Type B pancreatic cell (in vitro differentiated cells): ENCODE measurements around the gene KBTBD4. TPM values are rescaled to one million over a fixed set of nuclear protein-coding genes. Genes with fewer than 3 reads are reported as not detected.

Source experiments
- DNase-seq: peaks from one replicate; pipeline ENCODE4 v3.0.0; 2021; ENCODE audit warnings: mixed read lengths; ENCODE audit not compliant: unreplicated experiment; ENCODE audit errors: extremely low spot score
- H3K27ac Mint-ChIP-seq: 2 replicates; pipeline ENCODE4 v1.8.0; 2021; ENCODE audit warnings: mild to moderate bottlenecking, mixed read lengths
- H3K27me3 Mint-ChIP-seq: 2 replicates; pipeline ENCODE4 v1.8.0; 2021; ENCODE audit warnings: mixed read lengths
- H3K36me3 Mint-ChIP-seq: 2 replicates; pipeline ENCODE4 v1.8.0; 2021; ENCODE audit warnings: mixed read lengths
- H3K4me1 Mint-ChIP-seq: one replicate; pipeline ENCODE4 v1.8.0; 2021; ENCODE audit warnings: mixed read lengths; ENCODE audit not compliant: unreplicated experiment
- H3K4me3 Mint-ChIP-seq: 2 replicates; pipeline ENCODE4 v1.8.0; 2021; ENCODE audit warnings: mild to moderate bottlenecking, mixed read lengths
- H3K9me3 Mint-ChIP-seq: 2 replicates; pipeline ENCODE4 v1.8.0; 2021; ENCODE audit warnings: mixed read lengths
- CTCF ChIP-seq: fragments of 200-600 bp; sonication (generic); conservative IDR thresholded peaks from 2 replicates; pipeline ENCODE4 v1.5.0; 2021; ENCODE audit warnings: antibody characterized with exemption, mild to moderate bottlenecking
- total RNA-seq: library from RNA; stranded (reverse); gene quantifications from 2 replicates; pipeline ENCODE4 v1.2.1, GENCODE V29; 2021; ENCODE audit warnings: low replicate concordance

KBTBD4 gene
- total RNA-seq, 1 donor from 2014 or later = 18.0 TPM

GRCh38 chr11:47589977-47590861 lies 11.4 kb upstream of the KBTBD4 start:
- H3K4me3 Mint-ChIP-seq = no peak overlapping the region
- no peak overlapping the region for H3K27ac Mint-ChIP-seq
- no peaks in the 10 kb centered on the region for H3K9me3 Mint-ChIP-seq
- no peak for DNase-seq
- H3K4me1 Mint-ChIP-seq = peaks cover 15% of the 10 kb centered on the region
- no peak for TF ChIP-seq CTCF
- H3K36me3 Mint-ChIP-seq = no peaks in the 10 kb centered on the region
- H3K27me3 Mint-ChIP-seq = peaks cover 31% of the 10 kb centered on the region

GRCh38 chr11:47589584-47589976 lies 10.8 kb upstream of the KBTBD4 start:
- no peak overlapping the region for H3K4me3 Mint-ChIP-seq
- H3K27me3 Mint-ChIP-seq = peaks cover 25% of the 10 kb centered on the region
- H3K36me3 Mint-ChIP-seq = peaks cover under 1% of the 10 kb centered on the region
- no peaks in the 10 kb centered on the region for H3K9me3 Mint-ChIP-seq
- no peak for DNase-seq
- no peak for TF ChIP-seq CTCF
- H3K27ac Mint-ChIP-seq = no peak overlapping the region
- peaks cover 12% of the 10 kb centered on the region for H3K4me1 Mint-ChIP-seq

- no peak for TF ChIP-seq CTCF
- Mint-ChIP-seq H3K4me1 (peaks cover 9% of the 10 kb centered on the region), H3K27me3 (peaks cover 22% of the 10 kb centered on the region), H3K27ac (no peak overlapping the region), H3K36me3 (peaks cover 5% of the 10 kb centered on the region), H3K9me3 (no peaks in the 10 kb centered on the region), H3K4me3 (no peak overlapping the region)
- no peak for DNase-seq
Observed at GRCh38 chr11:47589118-47589517, 10.3 kb upstream of the KBTBD4 start.

- no peak for DNase-seq
- Mint-ChIP-seq H3K4me3 (no peak overlapping the region), H3K27me3 (peaks cover 11% of the 10 kb centered on the region), H3K27ac (no peak overlapping the region), H3K36me3 (peaks cover 14% of the 10 kb centered on the region), H3K9me3 (no peaks in the 10 kb centered on the region), H3K4me1 (peaks cover 9% of the 10 kb centered on the region)
- no peak for TF ChIP-seq CTCF
Observed at GRCh38 chr11:47587723-47588326, 9.1 kb upstream of the KBTBD4 start.

- DNase-seq = no peak
- no peak overlapping the region for H3K27ac Mint-ChIP-seq
- TF ChIP-seq CTCF = no peak
Observed at GRCh38 chr11:47587039-47587716, 8.4 kb upstream of the KBTBD4 start.

More at GRCh38 chr11:47587039-47587716, 8.4 kb upstream of the KBTBD4 start:
- peaks cover 17% of the 10 kb centered on the region for H3K36me3 Mint-ChIP-seq
- no peak overlapping the region for H3K4me3 Mint-ChIP-seq
- H3K4me1 Mint-ChIP-seq = peaks cover 9% of the 10 kb centered on the region
- H3K27me3 Mint-ChIP-seq = peaks cover 4% of the 10 kb centered on the region
- no peaks in the 10 kb centered on the region for H3K9me3 Mint-ChIP-seq
